Spleen (tissue), 11 donors: ENCODE measurements around the gene SLC7A4. TPM values are rescaled to one million over a fixed set of nuclear protein-coding genes. Genes with fewer than 3 reads are reported as not detected.

Source experiments
- DNase-seq: peaks from one replicate; pipeline ENCODE4 v3.0.0-alpha.2; 2020
- H3K27ac ChIP-seq, 8 donors: fragments of 200-600 bp; sonication (generic) in 7 of 8; 1 replicate in 4 of 8; 2 replicates in 4 of 8; pipeline versions ENCODE4 v1.5.0 to v1.8.0; 2016 to 2021; ENCODE audit warnings: inconsistent platforms in 4 of 8, mild to moderate bottlenecking in 4 of 8, moderate library complexity in 1 of 8
- H3K27me3 ChIP-seq, 7 donors: fragments of 200-600 bp; sonication (generic) in 6 of 7; replicated peaks in 1 of 7; 1 replicate in 4 of 7; 2 replicates in 3 of 7; pipeline versions ENCODE4 v1.5.0 to v1.8.0; 2016 to 2021; ENCODE audit warnings: inconsistent platforms in 3 of 7, mild to moderate bottlenecking in 1 of 7
- H3K36me3 ChIP-seq, 6 donors: fragments of 200-600 bp; sonication (generic) in 5 of 6; 1 replicate in 4 of 6; 2 replicates in 2 of 6; pipeline versions ENCODE4 v1.5.0 to v1.8.0; 2016 to 2021; ENCODE audit warnings: inconsistent platforms in 2 of 6
- H3K4me1 ChIP-seq, 6 donors: fragments of 200-600 bp; sonication (generic) in 5 of 6; 1 replicate in 3 of 6; 2 replicates in 3 of 6; pipeline versions ENCODE4 v1.5.0 to v1.8.0; 2016 to 2021; ENCODE audit warnings: inconsistent platforms in 3 of 6
- H3K4me3 ChIP-seq, 8 donors: fragments of 200-600 bp; sonication (generic) in 7 of 8; 1 replicate in 4 of 8; 2 replicates in 4 of 8; pipeline versions ENCODE4 v1.5.0 to v1.8.0; 2016 to 2021; ENCODE audit warnings: inconsistent platforms in 4 of 8, mild to moderate bottlenecking in 4 of 8, moderate library complexity in 2 of 8
- H3K9me3 ChIP-seq, 8 donors: fragments of 200-600 bp; sonication (generic) in 7 of 8; 1 replicate in 4 of 8; 2 replicates in 4 of 8; pipeline versions ENCODE4 v1.5.0 to v1.8.0; 2016 to 2021; ENCODE audit warnings: inconsistent platforms in 4 of 8
- POLR2A ChIP-seq, 3 donors: fragments of 450-650 bp; IDR thresholded peaks; one replicate each; pipeline ENCODE4 v1.5.1; 2017; ENCODE audit warnings: antibody characterized with exemption in 3 of 3, mild to moderate bottlenecking in 1 of 3
- POLR2AphosphoS5 ChIP-seq, 3 donors: sonication (generic); formaldehyde crosslinking; IDR thresholded peaks; one replicate each; pipeline ENCODE4 v1.5.1; 2017; ENCODE audit warnings: antibody characterized with exemption in 3 of 3
- WGBS, 5 donors: extraction: QIAGEN DNeasy Blood & Tissue Kit in 3 of 5; methylation state at CpG; one replicate each; pipeline versions ENCODE4 v1.1.5 to v1.1.7; 2013 to 2018; 5-methylcytosine and 5-hydroxymethylcytosine counted together
- intact Hi-C: fragments of 100-400 bp; cut with DNase I; formaldehyde crosslinking; loops from one replicate; pipeline ENCODE4 v1.15.0; 2023; ENCODE audit warnings: low total_unique reads
- polyA plus RNA-seq, 3 donors: library from polyadenylated mRNA; stranded (reverse); fragments of 200-250 nt; gene quantifications; one replicate each; pipeline ENCODE4 v1.2.1, GENCODE V29; 2013
- total RNA-seq, 7 donors: library from RNA; depleted of rRNA in 3 of 7; stranded (reverse); fragments of >200 nt in 3 of 7; fragmentation: NEBNext Ultra II Directional in 4 of 7; extraction: Animal tissue kit (Norgen Biotek cat#: 25700) in 4 of 7; gene quantifications; one replicate each; pipeline versions ENCODE4 v1.1.0 to v1.2.1, GENCODE V29; 2016 to 2021
- TF ChIP-seq, protein P1 (sequence below), 11 experiments: fragments of 200-600 bp in 7 of 11; fragments of 450-650 bp in 4 of 11; sonication (generic) in 4 of 11; IDR thresholded peaks in 8 of 11; conservative IDR thresholded peaks in 3 of 11; 1 replicate in 7 of 11; 2 replicates in 4 of 11; pipeline versions ENCODE4 v1.4.0 to v1.8.0; 2016 to 2021; ENCODE audit warnings: antibody characterized with exemption in 11 of 11, inconsistent platforms in 4 of 11, mild to moderate bottlenecking in 1 of 11
- donor health status: healthy with polysubstance abuse.
- donor health status: DM: no; HTN: no; CAD: no; lungs with moderate emphysema.
- donor health status: DM: no; HTN: no; CAD: no.
- donor health status: Bipolar disorder and iron deficiency.
- donor health status: healthy.
- donor health status: DM: no; HTN: no; CAD: no.
- donor health status: DM: yes; HTN: yes; CAD: no.

SLC7A4 gene
- total and polyA plus RNA-seq, 10 donors: 0.11 to 0.95 (median 0.29) TPM; not detected in 3

GRCh38 chr22:20980938-20981722 is 51.2 kb downstream of the SLC7A4 start:
- no peaks in the 10 kb centered on the region for H3K27me3 ChIP-seq
- WGBS, 5 donors: 71 to 76% (median 75%) methylated on average over 10 of the region's 10 CpGs
- intact Hi-C loops: no loop called here
- no peak for DNase-seq
- H3K36me3 ChIP-seq: peaks cover 0 to 28% (median 8%) of the 10 kb centered on the region in 6 donors
- no peak for TF ChIP-seq POLR2A (IDR thresholded peaks at IDR 0.05)
- TF ChIP-seq, protein P1, sequence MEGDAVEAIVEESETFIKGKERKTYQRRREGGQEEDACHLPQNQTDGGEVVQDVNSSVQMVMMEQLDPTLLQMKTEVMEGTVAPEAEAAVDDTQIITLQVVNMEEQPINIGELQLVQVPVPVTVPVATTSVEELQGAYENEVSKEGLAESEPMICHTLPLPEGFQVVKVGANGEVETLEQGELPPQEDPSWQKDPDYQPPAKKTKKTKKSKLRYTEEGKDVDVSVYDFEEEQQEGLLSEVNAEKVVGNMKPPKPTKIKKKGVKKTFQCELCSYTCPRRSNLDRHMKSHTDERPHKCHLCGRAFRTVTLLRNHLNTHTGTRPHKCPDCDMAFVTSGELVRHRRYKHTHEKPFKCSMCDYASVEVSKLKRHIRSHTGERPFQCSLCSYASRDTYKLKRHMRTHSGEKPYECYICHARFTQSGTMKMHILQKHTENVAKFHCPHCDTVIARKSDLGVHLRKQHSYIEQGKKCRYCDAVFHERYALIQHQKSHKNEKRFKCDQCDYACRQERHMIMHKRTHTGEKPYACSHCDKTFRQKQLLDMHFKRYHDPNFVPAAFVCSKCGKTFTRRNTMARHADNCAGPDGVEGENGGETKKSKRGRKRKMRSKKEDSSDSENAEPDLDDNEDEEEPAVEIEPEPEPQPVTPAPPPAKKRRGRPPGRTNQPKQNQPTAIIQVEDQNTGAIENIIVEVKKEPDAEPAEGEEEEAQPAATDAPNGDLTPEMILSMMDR (IDR thresholded peaks at IDR 0.05 in 8 of 11, conservative IDR thresholded peaks at IDR 0.05 in 3 of 11): no peak
- TF ChIP-seq POLR2AphosphoS5 (IDR thresholded peaks at IDR 0.05): no peak
- peaks cover 0 to 13% (median 8%) of the 10 kb centered on the region in 8 donors for H3K9me3 ChIP-seq
- peak overlapping the region; percentile 87 to 96 (median 94) for H3K27ac ChIP-seq
- H3K4me1 ChIP-seq: peaks cover 18 to 50% (median 40%) of the 10 kb centered on the region in 6 donors
- peak overlapping the region; percentile 59 to 92 (median 77) for H3K4me3 ChIP-seq

DNA sequence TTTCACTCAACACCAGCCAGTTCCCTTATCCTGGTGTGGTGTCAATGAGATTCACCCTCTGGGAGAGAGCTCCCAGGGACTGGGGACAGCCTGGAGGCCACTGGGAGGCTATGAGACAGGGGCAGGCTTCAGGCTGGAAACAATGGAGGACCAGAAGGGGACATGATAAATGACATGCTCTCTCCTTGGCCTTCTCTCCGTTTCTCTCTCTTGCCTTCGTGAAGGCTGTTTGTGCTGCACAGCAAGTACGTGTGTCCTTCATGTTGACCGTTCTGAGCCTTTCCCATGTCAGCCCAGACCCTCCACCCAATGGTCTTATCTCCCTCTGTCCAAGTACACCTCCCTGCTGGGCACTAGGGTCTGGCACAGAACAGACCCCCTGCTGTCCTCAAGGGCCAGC is 51.8 kb downstream of the SLC7A4 start:
- Histone ChIP-seq H3K9me3 (peaks cover 0 to 13% (median 8%) of the 10 kb centered on the region in 8 donors), H3K27ac (peak overlapping the region in 1 of 8 donors; percentile 95), H3K27me3 (no peaks in the 10 kb centered on the region), H3K36me3 (peaks cover 0 to 22% (median 3%) of the 10 kb centered on the region in 6 donors), H3K4me1 (peaks cover 18 to 50% (median 40%) of the 10 kb centered on the region in 6 donors), H3K4me3 (peak overlapping the region in 1 of 8 donors; percentile 77)
- WGBS, 5 donors: 79 to 99% (median 87%) methylated on average over 4 of the region's 4 CpGs
- DNase-seq: no peak
- intact Hi-C loops: no loop called here
- TF ChIP-seq, protein P1 (IDR thresholded peaks at IDR 0.05 in 8 of 11, conservative IDR thresholded peaks at IDR 0.05 in 3 of 11): no peak
- TF ChIP-seq POLR2AphosphoS5 (IDR thresholded peaks at IDR 0.05) (no peak), POLR2A (IDR thresholded peaks at IDR 0.05) (no peak)

GRCh38 chr22:20979940-20980453 is 52.4 kb downstream of the SLC7A4 start:
- Histone ChIP-seq H3K27ac (peak overlapping the region in 1 of 8 donors; percentile 31), H3K36me3 (peaks cover 0 to 16% (median 0%) of the 10 kb centered on the region in 6 donors), H3K4me3 (peak overlapping the region in 4 of 8 donors; percentile 5 to 77 (median 19)), H3K4me1 (peaks cover 18 to 50% (median 40%) of the 10 kb centered on the region in 6 donors), H3K27me3 (no peaks in the 10 kb centered on the region), H3K9me3 (peaks cover 0 to 13% (median 8%) of the 10 kb centered on the region in 8 donors)
- TF ChIP-seq, protein P1 (IDR thresholded peaks at IDR 0.05 in 8 of 11, conservative IDR thresholded peaks at IDR 0.05 in 3 of 11): no peak
- no peak for TF ChIP-seq POLR2AphosphoS5 (IDR thresholded peaks at IDR 0.05)
- TF ChIP-seq POLR2A (IDR thresholded peaks at IDR 0.05): no peak
- 49 to 71% (median 62%) methylated on average over 11 to 13 of the region's 13 CpGs for whole genome bisulfite sequencing, 5 donors
- intact Hi-C loops: no loop called here
- no peak for DNase-seq
